HG02678 (cell line): ENCODE data around the gene RIC8B.
A peak's percentile ranks its signal among the peaks of the same experiment; 100 is the strongest.
"Not testable (repeated sequence)": the region's sequence is repeated elsewhere in the genome, so short reads cannot be mapped to it uniquely, and the experiment has no call there.

ENCODE experiments used
- ATAC-seq: cut with Tn5 transposase; IDR thresholded peaks from one replicate; pipeline ENCODE4 v1.9.1; 2021; ENCODE audit warnings: mild to moderate bottlenecking, moderate library complexity; ENCODE audit not compliant: unreplicated experiment

RIC8B gene

DNA sequence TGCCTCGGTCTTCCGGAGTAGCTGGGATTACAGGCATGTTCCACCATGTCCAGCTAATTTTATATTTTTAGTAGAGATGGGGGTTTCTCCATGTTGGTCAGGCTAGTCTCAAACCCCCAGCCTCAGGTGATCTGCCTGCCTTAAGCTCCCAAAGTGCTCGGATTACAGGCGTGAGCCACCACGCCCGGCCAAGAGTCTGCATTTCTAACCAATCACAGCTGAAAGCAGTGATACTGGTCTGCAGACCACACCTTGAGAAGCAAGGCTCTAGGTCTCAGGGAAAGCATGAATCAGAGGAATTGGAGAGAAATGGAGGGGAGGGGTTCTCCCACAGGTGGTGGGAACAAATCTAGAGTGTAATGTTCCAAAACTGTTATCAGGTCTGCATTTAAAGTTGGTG lies 126.1 kb downstream of the RIC8B start:
- no peak for ATAC-seq

DNA sequence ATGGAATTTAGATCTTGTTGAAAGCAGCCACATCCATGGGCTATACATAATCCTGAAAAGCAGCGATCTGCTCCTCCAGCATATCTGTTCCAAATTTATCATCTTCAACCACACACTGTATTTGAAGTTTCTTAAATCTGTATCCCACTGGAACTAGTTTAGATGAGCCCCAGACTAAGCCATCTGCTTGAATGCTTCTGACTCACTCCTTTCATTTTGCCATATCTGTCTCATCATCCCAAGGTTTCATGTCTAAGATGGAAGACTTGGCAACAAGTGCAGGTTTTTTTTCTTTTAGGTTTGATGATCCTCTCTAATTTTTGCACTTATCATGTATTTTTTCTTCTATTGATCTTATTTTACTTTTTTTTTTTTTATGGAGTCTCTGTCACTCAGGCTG lies 126.8 kb downstream of the RIC8B start:
- ATAC-seq, result no peak

DNA sequence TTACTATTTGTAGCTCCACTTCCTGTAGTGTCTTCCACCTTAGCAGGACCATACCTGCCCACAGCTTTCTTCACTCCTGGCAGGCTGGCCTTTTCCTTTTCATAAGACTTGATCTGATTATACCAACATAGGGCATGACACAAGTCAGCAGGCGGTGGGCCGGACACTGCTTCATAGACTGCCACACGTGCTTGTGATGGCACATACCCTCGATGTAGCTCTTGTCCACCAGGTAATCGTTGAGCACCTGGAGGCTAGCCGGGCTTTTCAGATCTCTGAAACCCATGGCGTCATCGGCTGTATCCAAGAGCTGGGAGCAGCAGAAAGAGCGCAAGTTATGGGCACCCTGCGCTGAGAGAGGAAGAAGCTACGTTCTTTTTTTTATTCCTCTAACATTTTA lies 127.6 kb downstream of the RIC8B start:
- no peak for ATAC-seq

DNA sequence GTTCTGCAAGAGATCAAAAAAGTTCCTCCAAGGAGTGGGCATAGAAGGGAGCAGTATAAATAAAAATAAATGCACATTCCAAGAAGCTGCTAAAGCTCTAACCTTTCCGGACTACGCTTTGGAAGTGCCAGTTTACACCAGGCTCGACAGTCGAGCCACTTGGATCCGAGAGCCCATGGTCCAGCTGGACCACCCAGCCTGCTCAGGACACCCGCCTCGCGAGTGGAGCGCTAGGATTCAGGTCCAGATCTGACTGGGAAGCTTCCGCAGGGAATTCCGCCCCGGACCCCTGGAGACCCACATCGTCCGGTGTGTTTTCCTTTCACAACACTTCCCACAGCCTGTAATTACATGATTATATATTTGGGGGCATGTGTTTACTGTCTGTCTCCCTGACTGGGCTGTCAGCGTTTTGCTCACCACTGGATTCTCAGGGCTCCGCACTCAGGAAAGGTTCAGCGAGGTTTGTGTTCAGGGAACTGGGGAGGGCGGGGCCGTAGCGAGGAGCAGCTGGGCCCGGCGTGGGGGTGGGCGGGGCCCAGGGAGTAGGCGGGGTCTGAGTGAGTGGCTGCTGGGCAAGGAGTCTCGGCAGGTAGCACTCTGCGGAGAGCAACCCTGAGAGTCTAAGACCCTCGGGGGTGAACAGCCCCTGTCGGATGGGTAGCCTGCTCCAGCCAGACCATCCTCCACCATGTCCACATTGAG lies 128.9 kb downstream of the RIC8B start:
- peak; percentile 74 for ATAC-seq

DNA sequence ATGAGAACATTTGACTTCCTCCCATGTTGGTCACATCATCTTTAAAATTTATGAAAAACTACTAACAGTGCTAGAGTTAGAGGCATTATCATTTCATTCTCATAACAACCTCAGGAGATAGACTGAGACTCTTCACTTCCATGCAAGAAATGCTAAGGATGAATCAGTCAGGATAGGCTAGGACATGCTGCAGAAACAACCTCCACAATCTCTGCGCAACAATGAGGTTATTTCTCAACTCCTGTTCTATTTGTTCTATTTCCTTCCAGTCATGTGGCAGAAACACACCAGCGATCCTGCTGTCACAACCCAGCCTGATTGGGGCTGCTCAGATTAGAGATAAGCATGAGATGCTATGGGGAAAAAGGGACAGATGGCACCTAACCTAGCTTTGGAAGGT lies 132.2 kb downstream of the RIC8B start:
- ATAC-seq, result no peak

DNA sequence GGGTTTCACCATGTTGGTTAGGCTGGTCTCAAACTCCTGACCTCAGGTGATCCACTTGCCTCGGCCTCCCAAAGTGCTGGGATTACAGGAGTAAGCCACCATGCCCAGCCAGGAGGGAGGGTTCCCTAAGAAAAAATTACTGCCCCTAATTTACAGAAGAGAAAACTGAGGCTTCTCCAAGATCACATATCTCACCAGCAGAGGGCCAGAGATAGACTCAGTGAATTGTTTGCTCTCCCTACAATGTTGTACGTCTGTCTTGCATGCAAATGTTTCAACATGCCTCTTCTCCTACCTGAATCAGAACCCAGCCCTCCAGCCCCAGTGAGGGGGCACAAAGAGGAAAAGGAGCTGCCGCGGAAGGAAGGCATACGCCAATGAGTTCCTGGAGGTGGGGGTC lies 132.9 kb downstream of the RIC8B start:
- ATAC-seq, result no peak

DNA sequence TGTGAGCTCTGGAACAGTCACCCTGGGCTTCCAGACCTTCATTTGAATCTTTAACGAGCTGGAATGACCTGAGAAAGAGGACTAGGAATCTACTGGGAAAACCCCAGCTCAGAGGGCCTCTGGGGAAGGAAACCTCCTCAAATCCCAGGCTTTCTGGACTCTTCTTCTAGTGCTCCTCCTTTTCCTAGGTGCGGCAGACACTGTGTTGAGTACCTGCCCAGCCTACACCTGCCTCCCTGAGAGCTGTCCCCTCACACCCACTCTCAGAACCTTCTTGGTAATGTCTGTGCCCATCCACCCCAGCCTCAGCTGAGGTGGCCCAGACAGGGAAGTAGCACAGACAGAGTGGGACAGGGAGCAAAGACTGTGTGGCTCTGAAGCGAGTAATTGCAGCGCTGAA lies 133.4 kb downstream of the RIC8B start:
- ATAC-seq, result no peak

DNA sequence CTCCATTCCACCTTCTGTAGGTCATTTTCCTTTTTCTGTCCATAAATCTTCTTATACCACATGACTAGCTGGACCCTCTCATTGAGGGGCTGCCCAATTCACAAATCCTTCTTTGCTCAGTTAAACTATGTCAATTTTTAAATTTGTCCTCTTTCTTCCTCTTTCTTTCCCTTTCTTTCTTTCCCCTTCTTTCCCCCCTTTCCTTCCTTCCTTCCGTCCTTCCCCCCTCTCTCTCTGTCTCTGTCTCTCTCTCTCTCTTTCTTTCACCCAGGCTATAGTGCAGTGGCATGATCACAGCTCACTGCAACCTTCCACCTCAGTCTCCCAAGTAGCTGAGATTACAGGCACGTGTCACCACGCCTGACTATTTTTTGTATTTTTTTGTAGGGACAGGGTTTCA lies 134.1 kb downstream of the RIC8B start:
- no peak for ATAC-seq

DNA sequence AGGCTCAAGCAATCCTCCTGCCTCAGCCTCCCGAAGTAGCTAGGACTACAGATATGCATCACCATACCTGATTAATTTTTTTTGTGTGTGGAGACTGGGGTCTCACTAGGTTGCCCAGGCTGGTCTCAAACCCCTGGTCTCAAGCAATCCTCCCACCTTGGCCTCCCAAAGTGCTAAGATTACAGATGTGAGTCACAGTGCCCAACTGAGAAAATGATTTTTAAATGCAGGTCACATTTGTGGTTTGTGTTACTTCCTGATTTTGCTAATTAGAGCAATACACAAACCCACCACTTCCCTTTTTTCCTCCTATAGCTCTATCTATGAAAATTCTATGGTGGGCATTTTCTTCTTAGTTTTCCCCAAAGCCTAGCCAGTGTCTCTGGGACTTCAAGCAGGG lies 135.7 kb downstream of the RIC8B start:
- peak; percentile 71 for ATAC-seq

DNA sequence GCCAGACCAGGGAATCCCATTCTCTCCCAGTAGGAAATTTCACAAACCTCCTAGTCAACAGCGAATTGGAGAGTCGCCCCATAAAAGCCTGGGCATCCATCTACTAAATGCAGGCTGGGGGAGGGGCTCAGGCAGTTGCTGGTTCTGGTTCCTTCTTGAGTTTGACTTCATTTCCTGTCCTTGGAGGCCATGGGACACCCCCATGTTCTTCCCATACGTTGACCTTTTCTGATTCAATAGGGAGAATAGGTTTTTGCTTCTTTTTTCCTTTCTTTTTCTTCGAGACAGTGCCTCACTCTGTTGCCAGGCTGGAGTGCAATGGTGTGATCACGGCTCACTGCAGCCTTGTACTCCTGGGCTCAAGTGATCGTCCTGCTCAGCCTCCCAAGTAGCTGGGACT lies 137.1 kb downstream of the RIC8B start:
- no peak for ATAC-seq

DNA sequence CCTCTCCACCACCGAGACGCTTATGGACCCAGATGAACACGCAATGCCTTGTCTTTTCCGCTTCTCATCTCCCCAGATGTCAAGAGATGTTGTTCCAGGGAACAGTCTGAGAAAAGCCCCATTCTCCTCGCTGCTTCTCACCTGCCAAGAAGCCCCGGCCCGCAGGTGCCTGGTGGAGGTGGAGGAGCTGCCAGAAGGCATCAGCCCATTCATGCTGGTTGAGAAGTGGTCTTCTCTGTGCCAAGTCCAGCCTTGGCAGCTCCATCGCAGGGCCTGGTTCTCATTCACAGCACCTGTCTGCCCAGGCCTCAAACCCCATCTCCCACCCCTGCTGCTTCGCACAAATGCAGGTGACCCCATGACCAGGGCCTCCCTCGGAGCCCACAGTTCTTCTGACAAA lies 139.0 kb downstream of the RIC8B start:
- ATAC-seq, result no peak

DNA sequence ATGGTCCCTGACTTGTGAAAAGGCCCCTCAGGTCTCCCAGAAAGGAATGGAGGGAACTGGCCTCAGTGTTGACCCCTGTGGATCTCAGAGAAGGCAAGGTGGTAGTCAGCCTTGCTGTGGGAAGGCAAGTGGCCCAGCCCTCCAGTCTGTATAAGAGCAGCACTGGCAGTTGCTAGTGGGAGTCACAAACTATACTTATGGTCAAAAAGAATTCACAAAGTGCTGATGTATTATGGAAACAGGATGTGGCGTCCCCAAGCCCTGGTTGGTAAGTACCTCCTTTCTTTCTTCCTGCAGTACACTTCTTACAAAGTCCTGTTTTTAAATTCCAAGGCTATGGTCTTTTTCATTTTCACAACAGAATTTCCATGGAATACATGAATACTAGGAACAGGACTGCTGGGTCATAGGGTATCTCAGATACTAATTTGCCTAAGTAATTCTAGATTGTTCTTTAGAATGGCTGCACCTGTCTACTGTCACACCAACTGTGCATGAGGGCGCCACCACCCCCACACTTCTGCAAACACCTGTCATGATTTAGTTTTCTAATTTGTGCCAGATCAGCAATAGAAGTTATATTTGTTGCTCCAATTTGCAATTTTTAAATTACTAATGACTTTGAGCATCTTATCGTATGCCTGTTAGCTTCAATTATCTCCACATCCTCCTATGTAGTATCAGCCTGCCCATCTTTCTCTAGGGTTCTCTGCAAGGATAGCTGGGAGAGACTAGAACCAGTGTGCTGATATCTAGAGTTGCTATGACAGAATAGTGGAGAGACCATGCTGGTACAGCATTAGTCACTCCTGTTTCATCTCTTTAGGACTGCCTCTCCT lies 140.5 kb downstream of the RIC8B start:
- peak; percentile 68 for ATAC-seq

DNA sequence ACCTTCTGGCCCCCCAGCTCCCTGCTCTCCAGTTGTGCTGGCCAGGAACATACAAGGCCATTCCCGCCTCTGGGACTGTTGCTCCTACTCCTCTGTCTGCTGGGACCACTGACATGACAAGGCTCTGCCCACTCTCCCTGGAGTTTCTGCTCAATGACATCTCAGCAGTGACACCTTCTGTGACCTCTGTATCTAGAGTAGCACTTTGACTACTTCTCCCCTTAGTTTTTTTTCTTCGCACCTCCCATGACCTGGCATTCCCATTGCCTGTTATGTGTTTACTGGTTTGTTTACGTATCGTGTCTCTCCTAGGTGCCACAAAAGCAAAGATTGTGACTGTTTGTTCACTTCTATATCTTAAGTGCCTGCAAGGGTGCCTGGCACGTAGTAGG lies 141.1 kb downstream of the RIC8B start:
- peak; percentile 4 for ATAC-seq

DNA sequence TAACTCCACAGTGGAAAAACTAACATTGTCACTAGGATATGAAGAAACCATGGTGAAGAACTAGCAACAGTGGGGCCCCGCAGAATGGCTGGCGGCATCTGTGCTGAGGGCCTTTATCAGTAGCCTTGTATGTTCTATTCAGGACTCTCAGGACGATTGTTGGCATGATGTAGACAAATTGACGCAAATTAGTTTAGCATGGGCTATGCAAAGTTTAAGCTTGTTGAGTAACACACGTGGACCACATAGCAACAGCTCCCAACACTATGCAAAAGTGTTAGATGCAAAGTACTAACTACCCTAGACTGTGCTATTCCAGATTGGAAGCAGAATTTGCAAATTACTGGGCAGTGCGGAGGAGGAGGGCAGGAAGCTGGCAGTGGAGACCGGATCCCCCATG lies 143.0 kb downstream of the RIC8B start:
- no peak for ATAC-seq

DNA sequence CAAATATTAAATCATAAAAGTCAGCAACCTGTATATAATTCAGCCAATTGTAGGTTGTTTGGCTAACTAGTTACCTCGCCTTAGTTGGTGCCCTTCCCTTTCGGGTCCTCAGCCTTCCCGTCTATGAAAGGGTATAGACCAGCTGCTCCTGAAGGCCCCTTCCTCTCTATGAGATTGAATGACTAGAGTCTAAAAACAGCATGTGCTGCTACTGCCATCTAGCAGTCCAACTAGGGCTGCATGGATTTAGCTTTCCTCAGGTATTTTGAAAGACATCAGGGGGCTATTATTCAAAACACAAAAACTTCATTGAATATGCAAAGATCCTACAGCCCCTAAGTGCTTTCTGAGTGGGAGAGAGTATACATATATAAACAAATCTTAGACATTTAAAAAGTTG lies 144.3 kb downstream of the RIC8B start:
- no peak for ATAC-seq

DNA sequence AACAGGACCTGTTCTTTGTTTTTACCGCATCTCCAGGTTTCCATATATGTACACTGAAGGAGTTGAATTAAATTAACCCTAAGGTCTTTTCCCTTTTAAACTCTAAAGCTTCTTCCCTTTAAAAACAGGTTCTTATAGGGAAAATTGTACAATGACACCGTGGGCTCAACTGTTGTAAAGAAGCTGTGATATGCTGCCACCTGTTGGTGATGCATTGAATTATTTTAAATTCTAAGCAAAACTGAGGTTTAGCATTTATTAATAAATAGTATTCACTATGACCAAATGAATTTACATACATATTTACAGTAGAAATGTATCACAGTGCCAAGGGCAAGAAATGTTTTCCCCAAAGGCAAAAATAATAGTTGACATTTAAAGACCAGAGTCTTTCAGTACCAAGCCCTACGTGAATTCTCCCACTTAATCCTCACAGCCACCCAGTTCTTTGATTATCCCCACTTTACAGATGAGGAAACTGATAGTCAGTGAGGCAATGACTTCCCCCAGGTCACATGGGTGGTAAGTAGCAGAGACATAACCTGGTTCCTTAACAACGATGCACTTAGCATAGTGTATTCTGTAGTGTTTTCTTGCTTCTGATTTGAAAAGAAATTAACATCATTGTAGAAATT lies 145.5 kb downstream of the RIC8B start:
- no peak for ATAC-seq

DNA sequence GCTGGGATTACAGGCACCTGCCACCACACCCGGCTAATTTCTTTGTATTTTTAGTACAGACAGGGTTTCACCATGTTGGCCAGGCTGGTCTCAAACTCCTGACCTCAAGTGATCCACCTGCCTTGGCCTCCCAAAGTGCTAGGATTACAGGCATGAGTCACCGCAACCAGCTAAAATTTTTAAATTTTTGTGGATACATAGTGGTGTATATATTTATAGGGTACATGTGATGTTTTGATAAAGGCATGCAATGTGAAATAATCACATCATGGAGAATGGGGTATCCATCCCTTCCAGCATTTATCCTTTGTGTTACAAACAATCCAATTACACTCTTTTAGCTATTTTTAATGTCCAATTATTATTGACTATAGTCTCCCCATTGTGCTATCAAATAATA lies 147.5 kb downstream of the RIC8B start:
- ATAC-seq, result not testable (repeated sequence)

DNA sequence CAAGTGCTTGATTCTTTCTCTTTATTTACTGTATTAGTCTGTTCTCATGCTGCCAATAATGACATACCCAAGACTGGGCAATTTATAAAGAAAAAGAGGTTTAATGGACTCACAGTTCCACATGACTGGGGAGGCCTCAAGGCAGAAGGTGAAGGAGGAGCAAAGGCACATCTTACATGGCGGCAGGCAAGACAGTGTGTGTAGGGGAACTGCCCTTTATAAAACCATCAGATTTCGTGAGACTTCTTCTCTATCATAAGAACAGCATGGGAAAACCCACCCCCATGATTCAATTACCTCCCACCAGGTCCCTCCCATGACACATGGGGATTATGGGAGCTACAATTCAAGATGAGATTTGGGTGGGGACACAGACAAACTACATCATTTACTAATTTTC lies 149.1 kb downstream of the RIC8B start:
- ATAC-seq, result not testable (repeated sequence)

DNA sequence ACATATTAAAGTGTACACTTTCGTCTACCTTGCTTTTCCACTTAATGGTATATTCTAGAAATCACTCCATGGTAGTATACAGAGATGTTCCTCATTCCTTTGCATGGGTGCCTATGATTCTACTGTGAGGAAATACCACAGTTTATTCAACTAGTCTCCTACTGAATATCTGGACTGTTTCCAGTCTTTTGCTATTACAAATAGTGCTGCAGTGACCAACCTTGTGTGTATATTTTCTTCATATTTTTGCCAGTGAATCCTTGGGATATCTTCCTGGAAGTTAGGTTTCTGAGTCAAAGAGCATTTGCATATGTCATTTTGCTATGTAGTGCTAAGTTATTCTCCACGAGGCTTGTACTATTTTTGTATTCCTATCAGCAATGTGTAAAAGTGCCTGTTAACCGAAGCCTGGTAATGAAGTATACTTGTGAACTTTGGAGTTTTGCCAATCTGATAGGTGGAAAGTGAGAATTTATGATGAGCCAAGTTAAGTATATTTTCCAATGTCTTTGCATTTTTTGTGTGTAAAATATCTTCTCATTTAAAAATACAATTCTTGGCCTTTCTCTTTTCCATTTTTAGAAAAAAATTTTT lies 149.9 kb downstream of the RIC8B start:
- no peak for ATAC-seq

DNA sequence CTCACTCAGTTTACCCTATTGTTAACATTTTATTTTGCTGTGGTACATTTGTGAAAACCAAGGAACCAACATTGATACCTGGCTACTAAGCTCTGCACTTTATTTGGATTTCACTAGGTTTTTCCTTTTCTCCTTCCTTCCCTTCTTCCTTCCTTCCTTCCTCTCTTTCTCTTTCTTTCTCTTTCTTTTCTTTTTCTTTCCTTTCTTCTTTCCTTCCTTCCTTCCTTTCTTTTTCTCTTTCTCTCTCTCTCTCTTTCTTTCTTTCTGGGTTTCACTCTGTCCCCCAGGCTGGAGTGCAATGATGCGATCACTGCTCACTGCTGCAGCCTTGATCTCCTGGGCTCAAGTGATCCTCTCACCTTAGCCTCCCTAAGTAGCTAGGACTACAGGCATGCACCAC lies 152.2 kb downstream of the RIC8B start:
- no peak for ATAC-seq

DNA sequence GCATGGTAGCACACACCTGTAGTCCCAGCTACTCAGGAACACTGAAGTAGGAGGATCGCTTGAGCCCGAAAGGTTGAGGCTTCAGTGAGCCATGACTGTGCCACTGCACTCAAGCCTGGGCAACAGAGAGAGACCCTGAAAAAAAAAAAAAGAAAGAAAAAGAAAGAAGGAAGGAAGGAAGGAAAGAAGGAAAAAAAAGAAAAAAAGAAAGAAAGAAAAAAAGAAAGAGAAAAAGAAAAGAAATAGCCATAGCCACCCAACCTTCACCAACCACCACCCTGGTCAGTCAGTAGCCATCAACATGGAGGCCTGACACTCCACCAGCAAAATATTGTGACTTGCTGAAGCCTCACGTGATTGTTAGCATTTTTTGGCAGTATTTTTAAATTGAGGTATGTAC lies 159.8 kb downstream of the RIC8B start:
- no peak for ATAC-seq
